Heart right ventricle (tissue), 16 donors: ENCODE data around the gene ZNF784. TPM values are rescaled to one million over a fixed set of nuclear protein-coding genes. Genes with fewer than 3 reads are reported as not detected.
A peak's percentile ranks its signal among the peaks of the same experiment; 100 is the strongest.

Experiments
- ATAC-seq, 8 donors: fragments of 200-7000 bp; cut with Tn5 transposase; one replicate each; pipeline ENCODE4 v1.9.1; 2020; ENCODE audit warnings: mild to moderate bottlenecking in 8 of 8, moderate library complexity in 8 of 8, moderate number of reproducible peaks in 1 of 8
- DNase-seq, 2 donors: peaks; one replicate each; pipeline ENCODE4 v3.0.0-alpha.2; 2020
- H3K27ac ChIP-seq, 10 donors: fragments of 200-600 bp; sonication (generic) in 2 of 10; one replicate each; pipeline versions ENCODE4 v1.5.0 to v1.8.0; 2020 to 2022; ENCODE audit warnings: mild to moderate bottlenecking in 3 of 10
- H3K27me3 ChIP-seq, 7 donors: fragments of 200-600 bp; one replicate each; pipeline ENCODE4 v1.8.0; 2021 to 2022; ENCODE audit warnings: mild to moderate bottlenecking in 2 of 7
- H3K36me3 ChIP-seq, 9 donors: fragments of 200-600 bp; sonication (generic) in 1 of 9; one replicate each; pipeline versions ENCODE4 v1.5.0 to v1.8.0; 2020 to 2022; ENCODE audit warnings: mild to moderate bottlenecking in 2 of 9
- H3K4me1 ChIP-seq, 9 donors: fragments of 200-600 bp; sonication (generic) in 1 of 9; one replicate each; pipeline versions ENCODE4 v1.5.0 to v1.8.0; 2020 to 2022; ENCODE audit warnings: mild to moderate bottlenecking in 4 of 9
- H3K4me3 ChIP-seq, 10 donors: fragments of 200-600 bp; sonication (generic) in 2 of 10; one replicate each; pipeline versions ENCODE4 v1.5.0 to v1.8.0; 2020 to 2022; ENCODE audit warnings: mild to moderate bottlenecking in 7 of 10, moderate library complexity in 2 of 10
- H3K9me3 ChIP-seq, 11 donors: fragments of 200-600 bp in 10 of 11; sonication (generic) in 2 of 11; one replicate each; pipeline versions ENCODE4 v1.5.0 to v1.8.0; 2013 to 2022; ENCODE audit warnings: mild to moderate bottlenecking in 2 of 11, control low read depth in 1 of 11, moderate library complexity in 1 of 11
- WGBS, 2 donors: extraction: QIAGEN DNeasy Blood & Tissue Kit; methylation state at CpG; one replicate each; pipeline ENCODE4 v1.1.7; 2013; ENCODE audit warnings: inconsistent platforms in 1 of 2; 5-methylcytosine and 5-hydroxymethylcytosine counted together
- intact Hi-C, 10 donors: fragments of 100-400 bp; cut with DNase I; formaldehyde crosslinking; loops; one replicate each; pipeline versions ENCODE4 v1.11.1 to v1.14.2; 2022
- polyA plus RNA-seq, 2 donors: library from polyadenylated mRNA; stranded (reverse); fragments of 200-250 nt; gene quantifications; one replicate each; pipeline ENCODE4 v1.2.3, GENCODE V29; 2013
- total RNA-seq, 10 donors: library from RNA; stranded (reverse); fragmentation: NEBNext Ultra II Directional in 3 of 10; extraction: Animal tissue kit (Norgen Biotek cat#: 25700) in 3 of 10; gene quantifications; one replicate each; pipeline versions ENCODE4 v1.2.1 to v1.2.4, GENCODE V29; 2021 to 2023
- TF ChIP-seq, protein P1 (sequence below), 9 donors: fragments of 200-600 bp; sonication (generic) in 2 of 9; IDR thresholded peaks; one replicate each; pipeline versions ENCODE4 v1.5.0 to v1.8.0; 2021 to 2022; ENCODE audit warnings: antibody characterized with exemption in 9 of 9, mild to moderate bottlenecking in 5 of 9, moderate library complexity in 1 of 9
- donor health status: Arrhythmogenic right ventricular cardiomyopathy.
- donor health status: ischemic (EF 13 %, LVEDD 7.1; RV severe dilation, severe dysfunction).
- donor health status: healthy with polysubstance abuse.
- donor health status: DM: no; HTN: yes; CAD: no.
- donor health status: DM: no; HTN: no; CAD: no.
- donor health status: ischemic (EF 25% LVEDD 6.9; RV normal size, moderate dysfunction).
- donor health status: ischemic (EF 25% LVEDD 5.7; RV mildly dilated, moderate dysfunction).
- donor health status: healthy.
- donor health status: DM: yes; HTN: yes; CAD: no.
- donor health status: Ischemic cardiomyopathy.
- donor health status: ischemic (EF 35%, LVEDD 5.7; RV mildly dilated, moderate dysfunction).
- donor health status: nonischemic (EF 11% LVEDD 7.7; RV severe dilation, severe dysfunction).
- donor health status: DM: yes; HTN: yes; CAD: no.
- donor health status: PGD.
- donor health status: ischemic (EF 29% LVEDD 5.4; RV normal size, mild dysfunction).
- donor health status: nonischemic (EF 23%, LVEDD 6.1; RV moderate dilation, normal function).

Gene ZNF784
- total and polyA plus RNA-seq, 12 donors: 6.4 to 16.4 (median 11.8) TPM

DNA sequence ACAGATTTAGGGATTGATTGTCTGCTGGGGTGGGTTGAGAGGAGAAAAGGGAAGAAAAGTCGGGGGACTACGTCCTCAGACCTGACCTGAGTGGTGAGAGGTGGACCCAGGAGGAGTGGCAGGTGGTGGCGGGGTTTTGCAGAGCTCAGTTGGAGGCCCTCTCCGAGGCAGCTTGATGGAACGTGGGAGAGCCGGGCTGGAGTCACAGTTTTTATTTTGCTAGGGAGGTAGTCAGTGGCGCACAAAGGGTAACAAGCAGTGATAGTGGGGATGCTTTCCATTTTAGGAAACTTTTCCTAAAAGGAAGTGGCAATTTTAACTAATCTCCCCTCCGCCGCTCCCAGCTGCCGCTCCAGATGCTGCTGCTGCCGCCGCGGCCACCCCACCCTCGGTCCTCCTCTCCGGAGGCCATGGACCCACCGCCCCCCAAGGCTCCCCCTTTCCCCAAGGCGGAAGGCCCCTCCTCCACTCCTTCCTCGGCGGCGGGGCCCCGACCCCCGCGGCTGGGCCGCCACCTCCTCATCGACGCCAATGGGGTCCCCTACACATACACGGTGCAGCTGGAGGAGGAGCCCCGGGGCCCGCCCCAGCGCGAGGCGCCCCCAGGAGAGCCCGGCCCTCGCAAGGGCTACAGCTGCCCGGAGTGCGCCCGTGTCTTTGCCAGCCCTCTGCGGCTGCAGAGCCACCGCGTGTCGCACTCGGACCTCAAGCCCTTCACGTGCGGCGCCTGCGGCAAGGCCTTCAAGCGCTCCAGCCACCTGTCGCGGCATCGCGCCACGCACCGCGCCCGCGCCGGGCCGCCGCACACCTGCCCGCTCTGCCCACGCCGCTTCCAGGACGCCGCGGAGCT lies 18.0 kb upstream of the ZNF784 start:
- Histone ChIP-seq H3K27me3 (no peaks in the 10 kb centered on the region), H3K4me3 (peak overlapping the region; percentile 74 to 95 (median 84)), H3K4me1 (peaks cover 18 to 79% (median 58%) of the 10 kb centered on the region in 9 donors), H3K36me3 (peaks cover 0 to 21% (median 8%) of the 10 kb centered on the region in 9 donors), H3K9me3 (no peaks in the 10 kb centered on the region), H3K27ac (peak overlapping the region in 9 of 10 donors; percentile 37 to 95 (median 89))
- DNase-seq (peak; percentile 14 to 35), ATAC-seq (peak in 2 of 8 donors; percentile 0 to 16)
- WGBS, 2 donors: 2 to 3% methylated on average over 64 to 65 of the region's 65 CpGs
- TF ChIP-seq, protein P1, sequence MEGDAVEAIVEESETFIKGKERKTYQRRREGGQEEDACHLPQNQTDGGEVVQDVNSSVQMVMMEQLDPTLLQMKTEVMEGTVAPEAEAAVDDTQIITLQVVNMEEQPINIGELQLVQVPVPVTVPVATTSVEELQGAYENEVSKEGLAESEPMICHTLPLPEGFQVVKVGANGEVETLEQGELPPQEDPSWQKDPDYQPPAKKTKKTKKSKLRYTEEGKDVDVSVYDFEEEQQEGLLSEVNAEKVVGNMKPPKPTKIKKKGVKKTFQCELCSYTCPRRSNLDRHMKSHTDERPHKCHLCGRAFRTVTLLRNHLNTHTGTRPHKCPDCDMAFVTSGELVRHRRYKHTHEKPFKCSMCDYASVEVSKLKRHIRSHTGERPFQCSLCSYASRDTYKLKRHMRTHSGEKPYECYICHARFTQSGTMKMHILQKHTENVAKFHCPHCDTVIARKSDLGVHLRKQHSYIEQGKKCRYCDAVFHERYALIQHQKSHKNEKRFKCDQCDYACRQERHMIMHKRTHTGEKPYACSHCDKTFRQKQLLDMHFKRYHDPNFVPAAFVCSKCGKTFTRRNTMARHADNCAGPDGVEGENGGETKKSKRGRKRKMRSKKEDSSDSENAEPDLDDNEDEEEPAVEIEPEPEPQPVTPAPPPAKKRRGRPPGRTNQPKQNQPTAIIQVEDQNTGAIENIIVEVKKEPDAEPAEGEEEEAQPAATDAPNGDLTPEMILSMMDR (IDR thresholded peaks at IDR 0.05): no peak
- intact Hi-C loops: no loop called here

DNA sequence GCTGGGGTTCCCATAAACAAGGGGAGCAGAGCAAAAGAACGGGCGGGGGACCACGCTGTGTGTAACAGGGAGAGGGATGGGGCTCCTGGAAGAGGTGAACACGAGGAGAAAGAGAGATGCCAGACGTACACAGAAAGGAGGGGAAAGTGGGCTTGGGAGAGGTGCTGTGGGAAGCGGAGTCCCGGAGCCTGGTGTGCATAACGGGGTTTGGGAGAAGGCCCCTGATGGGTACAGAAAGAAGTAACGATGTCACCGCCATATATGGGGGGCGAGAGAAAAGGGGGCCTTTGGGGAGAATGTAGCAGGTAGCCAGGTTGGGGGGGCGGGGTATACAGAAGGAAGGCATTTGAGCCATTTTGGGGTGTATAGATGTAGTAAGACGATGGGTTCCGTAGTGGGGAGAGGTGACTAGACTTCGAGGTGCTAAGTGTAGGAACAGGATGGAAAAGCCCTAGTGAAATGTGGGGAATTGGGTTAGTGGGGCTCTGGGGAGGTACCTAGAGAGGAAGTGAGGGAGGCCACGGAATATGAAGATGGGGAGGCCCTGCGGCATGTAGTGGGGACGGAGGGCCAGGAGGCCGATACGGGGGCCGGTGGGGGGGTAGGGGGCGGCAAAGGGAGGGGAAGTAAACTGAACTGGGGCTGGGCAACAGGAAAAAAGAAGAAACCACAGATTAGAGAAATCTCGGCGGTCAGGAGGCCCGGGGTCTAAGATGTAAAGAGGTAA lies 17.2 kb upstream of the ZNF784 start:
- WGBS, 2 donors: 1% methylated on average over 25 of the region's 25 CpGs
- Histone ChIP-seq H3K9me3 (no peaks in the 10 kb centered on the region), H3K4me1 (peaks cover 12 to 79% (median 56%) of the 10 kb centered on the region in 9 donors), H3K27me3 (no peaks in the 10 kb centered on the region), H3K4me3 (peak overlapping the region; percentile 74 to 95 (median 84)), H3K27ac (peak overlapping the region; percentile 87 to 95 (median 90)), H3K36me3 (peaks cover 0 to 21% (median 8%) of the 10 kb centered on the region in 9 donors)
- ATAC-seq (peak in 6 of 8 donors; percentile 0 to 6 (median 2)), DNase-seq (no peak)
- TF ChIP-seq, protein P1 (IDR thresholded peaks at IDR 0.05): no peak
- intact Hi-C loops: no loop called here

DNA sequence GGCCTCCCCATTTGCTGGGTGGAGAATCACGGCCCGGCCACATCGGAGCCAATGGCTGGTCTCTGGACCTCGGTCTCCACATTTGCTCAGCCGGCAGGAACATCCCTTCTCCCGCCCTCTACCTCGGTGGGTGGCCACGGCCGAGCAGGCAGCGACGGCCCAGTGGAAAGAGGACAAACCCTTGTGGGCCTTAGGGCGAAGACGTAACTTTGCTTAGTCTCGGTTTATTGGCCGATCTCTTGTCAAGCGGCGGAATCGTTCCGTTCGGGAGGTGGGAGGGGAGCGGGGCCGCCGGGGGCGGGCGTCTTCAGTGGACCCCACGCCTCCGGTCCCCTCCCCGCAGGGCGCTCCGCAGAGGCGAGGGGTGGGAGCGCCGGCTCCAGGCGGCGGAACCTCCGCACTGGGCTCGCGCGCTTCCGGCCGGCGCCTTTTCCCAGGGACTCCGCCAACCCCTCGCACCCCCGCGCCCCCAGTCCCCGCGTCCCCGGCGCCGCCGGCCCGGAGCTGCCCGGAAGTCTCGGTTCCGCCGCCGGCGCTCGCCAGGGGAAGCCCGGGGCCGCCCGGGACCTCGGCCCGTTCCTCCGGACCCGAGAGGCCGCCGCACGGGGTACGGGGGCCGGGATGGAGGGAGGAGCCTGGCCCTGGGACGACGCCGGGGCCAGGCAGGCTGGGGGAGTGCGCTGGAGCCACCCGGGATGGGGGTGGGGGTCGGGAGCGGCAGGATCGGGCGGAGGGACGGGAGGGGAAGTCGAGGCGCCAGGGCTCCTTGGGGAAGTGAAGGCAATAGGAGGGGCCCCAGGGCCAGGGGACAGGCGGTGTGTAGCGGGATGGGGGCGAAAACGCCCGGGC lies 16.4 kb upstream of the ZNF784 start, which contains the start of gene ZNF580:
TSS of gene ZNF580 (plus strand) at position 426 of the 849 bp plus-strand sequence. CDS start 1,507 bp downstream, outside the sequence.
- Histone ChIP-seq H3K4me1 (peaks cover 18 to 87% (median 63%) of the 10 kb centered on the region in 9 donors), H3K9me3 (no peaks in the 10 kb centered on the region), H3K27me3 (no peaks in the 10 kb centered on the region), H3K4me3 (peak within 1 kb of the TSS; percentile 74 to 95 (median 84)), H3K36me3 (peaks cover 0 to 21% (median 8%) of the 10 kb centered on the region in 9 donors), H3K27ac (peak within 1 kb of the TSS; percentile 87 to 95 (median 90))
- TF ChIP-seq, protein P1 (IDR thresholded peaks at IDR 0.05): no peak
- peak; percentile 60 to 80 (median 73) for ATAC-seq
- WGBS, 2 donors: 1% methylated on average over 60 to 89 of the region's 89 CpGs
- DNase-seq: peak; percentile 58 to 75
- intact Hi-C loops: no loop called here
